HG02943 (cell line): ENCODE measurements around the gene OR14J1.
"Not testable (repeated sequence)": the region's sequence is repeated elsewhere in the genome, so short reads cannot be mapped to it uniquely, and the experiment has no call there.

Source experiments
- ATAC-seq: cut with Tn5 transposase; IDR thresholded peaks from one replicate; pipeline ENCODE4 v1.9.1; 2021; ENCODE audit warnings: mild to moderate bottlenecking, low read depth, moderate library complexity; ENCODE audit not compliant: unreplicated experiment

The OR14J1 gene, protein sequence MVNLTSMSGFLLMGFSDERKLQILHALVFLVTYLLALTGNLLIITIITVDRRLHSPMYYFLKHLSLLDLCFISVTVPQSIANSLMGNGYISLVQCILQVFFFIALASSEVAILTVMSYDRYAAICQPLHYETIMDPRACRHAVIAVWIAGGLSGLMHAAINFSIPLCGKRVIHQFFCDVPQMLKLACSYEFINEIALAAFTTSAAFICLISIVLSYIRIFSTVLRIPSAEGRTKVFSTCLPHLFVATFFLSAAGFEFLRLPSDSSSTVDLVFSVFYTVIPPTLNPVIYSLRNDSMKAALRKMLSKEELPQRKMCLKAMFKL

DNA sequence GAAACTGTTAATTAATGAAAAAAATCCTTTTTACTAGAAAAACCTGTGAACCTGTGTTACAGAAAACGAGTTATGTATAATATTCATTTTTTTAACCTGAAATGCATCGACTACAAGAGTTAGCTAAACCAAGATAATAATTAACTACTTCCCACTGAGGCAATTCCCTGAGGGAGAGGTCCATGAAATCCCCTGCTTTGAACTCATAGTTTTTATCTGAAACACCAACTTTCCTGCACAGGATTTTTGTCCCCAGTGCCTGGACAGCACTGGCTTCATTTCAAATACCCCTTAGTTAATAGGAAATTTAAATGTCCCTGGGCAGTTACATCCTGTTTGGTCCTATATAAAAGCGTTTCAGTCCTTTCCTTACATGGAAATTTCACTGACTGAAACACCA is at the start of gene OR14J1:
TSS of gene OR14J1 (plus strand) at position 386 of the 400 bp plus-strand sequence. CDS start 4,989 bp downstream, outside the sequence.
- ATAC-seq, result no peak

- no peak for ATAC-seq
Measured at GRCh38 chr6:29251736-29252135, 49.8 kb upstream of the OR14J1 start.

GRCh38 chr6:29255530-29255929 is 46.0 kb upstream of the OR14J1 start:
- ATAC-seq, result no peak

- ATAC-seq, result no peak
Measured at GRCh38 chr6:29259721-29260120, 41.8 kb upstream of the OR14J1 start.

DNA sequence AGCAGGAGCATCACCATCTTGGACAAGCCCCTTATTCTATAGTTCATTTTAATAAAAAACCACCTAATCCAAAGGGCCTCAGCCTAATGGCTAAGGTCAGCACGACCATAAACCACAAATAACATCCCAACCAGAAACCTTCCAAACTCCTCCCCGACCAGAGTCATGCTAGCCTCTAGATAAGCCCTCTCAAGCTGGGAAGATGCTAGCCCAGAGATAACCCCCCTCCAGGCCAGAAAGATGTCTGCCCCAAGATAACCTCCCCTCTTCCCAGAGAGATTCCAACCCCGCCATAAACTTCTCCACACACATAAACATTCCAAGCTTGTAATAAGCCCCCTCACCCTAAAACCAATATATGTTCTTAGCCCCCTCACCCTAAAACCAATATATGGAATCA is 38.5 kb upstream of the OR14J1 start:
- no peak for ATAC-seq

DNA sequence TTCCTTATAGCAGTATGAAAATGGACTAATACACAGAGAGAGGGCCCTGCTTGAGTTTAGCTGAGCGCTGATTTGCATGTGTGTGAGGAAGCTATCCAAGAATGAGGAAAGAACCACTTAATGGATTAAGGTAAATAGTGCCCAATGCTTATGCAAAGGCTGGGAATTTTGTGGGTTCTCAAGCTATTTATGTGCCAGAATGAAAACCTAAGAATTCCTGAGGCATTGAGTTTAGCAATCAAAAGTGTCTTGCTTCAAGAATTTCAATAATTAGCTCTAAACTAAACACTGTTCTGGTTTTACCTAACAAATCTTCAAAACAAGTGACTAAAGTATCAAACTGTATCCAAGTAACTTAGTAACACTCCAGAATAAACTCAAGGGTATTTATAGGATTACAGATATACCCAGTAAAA is 7.0 kb upstream of the OR14J1 start:
- no peak for ATAC-seq

DNA sequence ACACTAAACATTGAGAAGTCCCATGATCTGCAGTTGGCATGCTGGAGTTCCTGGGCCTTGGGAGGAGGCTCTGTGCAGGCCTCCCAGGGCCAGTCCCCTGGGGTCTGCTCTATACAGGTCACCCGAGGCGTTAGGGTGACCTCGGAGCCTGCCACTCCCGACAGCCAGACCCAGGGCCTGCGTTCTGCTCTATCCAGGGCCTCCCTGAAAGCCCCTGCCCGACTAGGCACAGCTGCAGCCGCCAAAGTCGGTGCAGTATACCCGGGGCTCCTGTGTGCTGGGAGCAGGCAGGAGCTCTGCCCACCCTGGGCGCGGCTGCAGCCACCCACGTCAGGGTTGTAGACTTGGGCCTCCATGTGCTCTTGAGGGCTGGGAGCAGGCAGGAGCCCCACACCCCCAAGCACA is 6.3 kb upstream of the OR14J1 start:
- no peak for ATAC-seq

DNA sequence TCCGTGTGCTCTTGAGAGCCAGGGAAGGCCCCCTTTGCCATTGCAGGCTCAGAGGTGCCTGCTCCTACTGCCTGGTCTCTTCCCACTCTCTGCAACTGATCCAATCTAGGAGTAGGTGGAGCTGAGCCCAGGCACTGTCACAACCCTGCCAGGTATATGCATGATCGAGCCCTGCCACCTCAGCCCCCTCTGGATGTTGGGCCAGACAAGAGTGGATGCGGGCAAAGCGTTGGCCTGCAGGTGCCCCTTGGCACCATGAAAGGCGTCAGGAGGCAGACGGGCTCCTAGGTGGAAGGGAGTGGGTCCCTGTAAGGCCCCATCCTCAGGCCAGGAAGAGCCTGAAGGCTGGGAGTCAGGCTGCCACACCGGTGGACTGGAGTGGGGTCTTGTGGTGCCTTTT is 5.9 kb upstream of the OR14J1 start:
- ATAC-seq, result no peak

DNA sequence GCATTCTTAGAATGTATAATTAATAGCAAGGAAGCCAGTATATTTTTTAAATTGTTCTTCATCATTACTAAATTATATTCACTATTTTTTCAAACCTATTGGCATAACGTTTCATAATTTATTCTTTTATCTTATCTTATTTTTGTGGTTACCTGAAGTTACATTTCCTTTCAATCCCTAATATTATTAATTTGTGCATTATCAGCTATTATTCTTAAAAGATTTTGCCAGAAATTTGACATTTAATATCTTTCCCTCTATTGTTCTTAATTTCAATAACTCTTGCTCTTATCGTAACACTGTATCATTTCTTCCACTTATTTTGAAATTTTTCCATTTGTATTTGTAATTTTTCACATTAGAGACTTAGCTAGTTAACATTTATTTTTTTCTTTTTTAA is 18.4 kb downstream of the OR14J1 start:
- no peak for ATAC-seq

DNA sequence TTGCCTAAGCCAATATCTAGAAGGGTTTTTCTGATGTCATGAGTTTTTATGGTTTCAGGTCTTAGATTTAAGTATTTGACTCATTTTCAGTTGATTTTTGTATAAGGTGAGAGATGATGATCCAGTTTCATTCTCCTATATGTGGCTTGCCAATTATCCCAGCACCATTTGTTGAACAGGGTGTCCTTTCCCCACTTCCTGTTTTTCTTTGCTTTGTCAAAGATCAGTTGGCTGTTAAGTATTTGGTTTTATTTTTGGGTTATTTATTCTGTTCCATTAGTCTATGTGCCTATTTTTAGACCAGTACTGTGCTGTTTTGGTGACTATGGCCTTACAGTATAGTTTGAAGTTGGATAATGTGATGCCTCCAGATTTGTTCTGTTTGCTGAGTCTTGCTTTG is 21.8 kb downstream of the OR14J1 start:
- not testable (repeated sequence) for ATAC-seq

DNA sequence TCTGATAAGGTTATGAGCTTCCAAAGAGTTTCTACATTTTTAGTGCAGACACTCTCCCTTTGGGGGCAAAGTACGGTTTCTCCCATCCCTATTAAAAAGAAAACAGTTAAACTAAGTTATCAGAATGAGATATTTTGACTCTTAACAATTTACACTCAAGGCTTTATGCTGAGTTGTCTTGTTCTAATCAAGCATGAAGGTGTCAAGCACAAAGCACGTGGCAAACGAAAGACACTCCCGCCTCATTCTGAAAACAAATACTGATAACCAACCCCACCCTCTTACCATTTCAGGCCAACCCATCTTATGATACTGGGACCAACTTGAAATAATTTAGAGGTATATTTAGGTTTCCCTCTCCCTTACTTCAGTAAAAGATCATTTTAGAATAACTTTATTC is 24.3 kb downstream of the OR14J1 start:
- ATAC-seq, result no peak

DNA sequence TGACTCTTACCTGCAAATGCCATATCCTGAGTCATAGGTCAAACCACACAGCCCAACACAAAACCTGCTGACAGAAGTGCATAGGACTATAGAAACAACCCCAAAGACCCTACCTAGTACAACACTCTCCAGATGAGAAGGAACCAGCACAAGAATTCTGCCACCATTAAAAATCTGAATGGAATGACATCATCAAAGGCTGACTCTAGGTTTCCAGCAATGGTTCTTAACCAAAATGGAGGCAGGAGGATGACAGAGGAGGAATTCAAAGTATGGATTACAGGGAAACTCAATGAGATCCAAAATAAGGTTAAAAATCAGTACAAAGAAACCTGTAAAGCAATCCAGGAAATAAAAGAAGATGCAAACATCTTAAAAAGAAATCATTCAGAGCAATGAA is 31.2 kb downstream of the OR14J1 start:
- ATAC-seq, result no peak

DNA sequence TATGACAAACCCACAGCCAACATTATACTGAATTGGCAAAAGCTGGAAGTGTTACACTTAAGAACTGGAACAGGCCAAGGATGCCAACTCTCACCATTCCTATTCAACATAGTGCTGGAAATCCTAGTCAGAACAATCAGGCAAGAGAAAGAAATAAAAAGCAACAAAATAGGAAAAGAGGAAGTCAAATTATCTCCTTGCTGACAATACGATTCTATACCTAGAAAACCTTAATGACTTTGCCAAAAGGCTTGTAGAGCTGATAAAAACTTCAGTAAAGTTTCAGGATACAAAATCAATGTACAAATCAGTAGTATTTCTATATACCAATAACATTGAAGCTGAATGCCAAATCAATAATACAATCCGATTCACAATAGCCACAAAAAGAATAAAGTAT is 34.8 kb downstream of the OR14J1 start:
- ATAC-seq, result no peak

DNA sequence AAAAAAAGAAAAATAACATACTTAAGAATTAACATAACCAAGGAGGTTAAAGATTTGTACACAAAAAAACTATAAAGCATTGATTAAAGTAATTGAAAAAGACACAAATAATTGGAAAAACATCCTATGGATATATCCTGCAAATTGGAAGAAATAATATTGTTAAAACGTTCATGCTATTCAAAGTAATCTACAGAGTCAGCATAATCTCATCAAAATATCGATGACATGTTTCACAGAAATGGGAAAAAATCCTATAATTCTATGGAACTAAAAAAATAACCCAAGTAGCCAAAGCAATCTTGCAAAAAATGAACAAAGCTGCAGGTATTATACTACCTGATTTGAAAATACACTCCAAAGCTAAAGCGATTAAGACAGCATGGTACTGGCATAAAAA is 43.9 kb downstream of the OR14J1 start:
- ATAC-seq, result no peak

DNA sequence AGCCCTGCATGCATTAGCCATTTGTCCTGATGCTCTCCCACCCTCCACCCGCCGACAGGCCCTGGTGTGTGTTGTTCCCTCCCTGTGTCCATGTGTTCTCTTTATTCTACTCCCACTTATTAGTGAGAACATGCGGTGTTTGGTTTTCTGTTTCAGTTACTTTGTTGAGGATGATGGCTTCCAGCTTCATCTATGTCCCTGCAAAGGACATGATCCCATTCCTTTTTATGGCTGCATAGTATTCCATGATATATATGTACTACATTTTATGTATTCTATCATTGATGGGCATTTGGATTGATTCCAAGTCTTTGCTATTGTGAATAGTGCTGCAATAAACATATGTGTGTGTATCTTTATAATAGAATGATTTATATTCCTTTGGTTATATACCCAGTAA is 47.8 kb downstream of the OR14J1 start:
- not testable (repeated sequence) for ATAC-seq

DNA sequence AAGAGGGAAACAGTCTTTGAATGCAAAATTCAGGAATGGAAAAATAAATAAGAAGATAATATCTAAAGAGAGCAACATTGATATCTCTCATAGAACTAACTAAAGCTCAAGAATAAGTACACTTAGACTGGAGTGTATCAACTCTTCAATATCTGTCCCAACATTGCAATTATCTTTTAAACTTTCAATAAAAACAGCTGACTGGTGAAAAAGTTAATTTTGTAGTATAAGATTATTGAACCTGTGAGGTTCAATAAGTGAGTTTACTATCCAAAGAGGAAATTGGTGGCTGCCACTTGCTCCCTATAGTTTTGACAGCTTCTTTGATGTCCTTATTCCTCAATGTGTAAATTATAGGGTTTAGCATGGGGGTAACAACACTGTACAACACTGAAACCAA is 53.5 kb downstream of the OR14J1 start:
- ATAC-seq, result no peak

DNA sequence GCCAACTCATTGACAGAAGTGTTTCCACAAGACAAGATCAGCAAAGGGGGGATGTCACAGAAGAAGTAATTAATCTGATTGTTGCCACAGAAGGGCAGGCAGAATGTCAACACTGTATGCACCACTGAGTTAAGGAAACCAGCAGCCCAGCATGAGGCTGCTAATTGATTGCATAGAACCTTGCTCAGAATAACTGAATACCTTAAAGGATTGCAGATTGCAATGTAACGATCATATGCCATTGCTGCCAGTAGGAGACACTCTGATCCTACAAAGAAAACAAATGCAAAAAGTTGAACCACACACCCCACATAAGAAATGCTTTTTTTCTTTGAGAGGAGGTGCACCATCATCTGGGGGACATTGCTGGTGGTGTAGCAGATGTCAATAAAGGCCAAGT is 54.1 kb downstream of the OR14J1 start:
- no peak for ATAC-seq
